Measurements from ENCODE around the gene C4orf17. TPM values are rescaled to one million over a fixed set of nuclear protein-coding genes. Genes with fewer than 3 reads are reported as not detected.

The C4orf17 gene
- polyA plus RNA-seq, 1 donor from 2014 or later: not detected

DNA sequence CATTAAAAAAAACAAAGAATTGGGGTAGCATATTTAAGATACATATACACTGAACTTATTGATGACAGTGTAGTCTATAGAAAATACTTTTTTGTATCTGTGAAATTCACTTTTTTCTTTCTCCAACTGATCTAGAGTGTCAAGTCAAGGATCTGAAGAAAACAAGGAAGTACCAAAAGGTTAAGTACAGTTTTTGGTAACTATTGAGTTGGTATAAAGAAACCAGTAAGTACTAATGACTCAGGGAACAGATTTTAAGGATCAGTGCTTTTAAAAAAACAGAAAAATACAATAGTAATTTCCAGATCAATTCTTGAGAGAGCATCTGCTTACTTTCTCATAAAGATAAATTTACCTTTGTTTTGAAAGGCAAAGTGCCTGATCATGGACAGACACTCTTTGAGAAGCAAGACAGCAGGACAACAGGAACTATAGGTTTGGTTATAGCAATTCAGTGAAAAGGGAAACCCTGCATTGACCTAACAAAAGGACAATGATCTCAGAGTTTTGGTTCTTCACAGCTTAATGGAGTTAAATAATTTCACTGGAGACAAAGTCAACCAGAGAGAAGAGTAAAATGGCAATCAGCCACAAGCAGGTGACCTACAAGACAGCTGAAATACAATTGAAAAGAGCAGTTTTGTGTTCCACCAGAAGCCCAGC lies 29.6 kb downstream of the C4orf17 start:
- H3K9ac ChIP-seq (ENCODE audit: low read length): no peak overlapping the region
- no peak for TF ChIP-seq EZH2 (IDR thresholded peaks at IDR 0.05; ENCODE audit: borderline replicate concordance, insufficient read depth, low read length, poor library complexity, severe bottlenecking)
- no peak for TF ChIP-seq SMC3 (conservative IDR thresholded peaks at IDR 0.05; ENCODE audit: poor library complexity)
- TF ChIP-seq, protein P1, sequence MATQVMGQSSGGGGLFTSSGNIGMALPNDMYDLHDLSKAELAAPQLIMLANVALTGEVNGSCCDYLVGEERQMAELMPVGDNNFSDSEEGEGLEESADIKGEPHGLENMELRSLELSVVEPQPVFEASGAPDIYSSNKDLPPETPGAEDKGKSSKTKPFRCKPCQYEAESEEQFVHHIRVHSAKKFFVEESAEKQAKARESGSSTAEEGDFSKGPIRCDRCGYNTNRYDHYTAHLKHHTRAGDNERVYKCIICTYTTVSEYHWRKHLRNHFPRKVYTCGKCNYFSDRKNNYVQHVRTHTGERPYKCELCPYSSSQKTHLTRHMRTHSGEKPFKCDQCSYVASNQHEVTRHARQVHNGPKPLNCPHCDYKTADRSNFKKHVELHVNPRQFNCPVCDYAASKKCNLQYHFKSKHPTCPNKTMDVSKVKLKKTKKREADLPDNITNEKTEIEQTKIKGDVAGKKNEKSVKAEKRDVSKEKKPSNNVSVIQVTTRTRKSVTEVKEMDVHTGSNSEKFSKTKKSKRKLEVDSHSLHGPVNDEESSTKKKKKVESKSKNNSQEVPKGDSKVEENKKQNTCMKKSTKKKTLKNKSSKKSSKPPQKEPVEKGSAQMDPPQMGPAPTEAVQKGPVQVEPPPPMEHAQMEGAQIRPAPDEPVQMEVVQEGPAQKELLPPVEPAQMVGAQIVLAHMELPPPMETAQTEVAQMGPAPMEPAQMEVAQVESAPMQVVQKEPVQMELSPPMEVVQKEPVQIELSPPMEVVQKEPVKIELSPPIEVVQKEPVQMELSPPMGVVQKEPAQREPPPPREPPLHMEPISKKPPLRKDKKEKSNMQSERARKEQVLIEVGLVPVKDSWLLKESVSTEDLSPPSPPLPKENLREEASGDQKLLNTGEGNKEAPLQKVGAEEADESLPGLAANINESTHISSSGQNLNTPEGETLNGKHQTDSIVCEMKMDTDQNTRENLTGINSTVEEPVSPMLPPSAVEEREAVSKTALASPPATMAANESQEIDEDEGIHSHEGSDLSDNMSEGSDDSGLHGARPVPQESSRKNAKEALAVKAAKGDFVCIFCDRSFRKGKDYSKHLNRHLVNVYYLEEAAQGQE (IDR thresholded peaks at IDR 0.05; ENCODE audit: borderline replicate concordance): no peak
- no peak for TF ChIP-seq MXI1 (conservative IDR thresholded peaks at IDR 0.05; ENCODE audit: poor library complexity, severe bottlenecking)
- TF ChIP-seq RAD21 (conservative IDR thresholded peaks at IDR 0.05): no peak
- TF ChIP-seq, protein P2, sequence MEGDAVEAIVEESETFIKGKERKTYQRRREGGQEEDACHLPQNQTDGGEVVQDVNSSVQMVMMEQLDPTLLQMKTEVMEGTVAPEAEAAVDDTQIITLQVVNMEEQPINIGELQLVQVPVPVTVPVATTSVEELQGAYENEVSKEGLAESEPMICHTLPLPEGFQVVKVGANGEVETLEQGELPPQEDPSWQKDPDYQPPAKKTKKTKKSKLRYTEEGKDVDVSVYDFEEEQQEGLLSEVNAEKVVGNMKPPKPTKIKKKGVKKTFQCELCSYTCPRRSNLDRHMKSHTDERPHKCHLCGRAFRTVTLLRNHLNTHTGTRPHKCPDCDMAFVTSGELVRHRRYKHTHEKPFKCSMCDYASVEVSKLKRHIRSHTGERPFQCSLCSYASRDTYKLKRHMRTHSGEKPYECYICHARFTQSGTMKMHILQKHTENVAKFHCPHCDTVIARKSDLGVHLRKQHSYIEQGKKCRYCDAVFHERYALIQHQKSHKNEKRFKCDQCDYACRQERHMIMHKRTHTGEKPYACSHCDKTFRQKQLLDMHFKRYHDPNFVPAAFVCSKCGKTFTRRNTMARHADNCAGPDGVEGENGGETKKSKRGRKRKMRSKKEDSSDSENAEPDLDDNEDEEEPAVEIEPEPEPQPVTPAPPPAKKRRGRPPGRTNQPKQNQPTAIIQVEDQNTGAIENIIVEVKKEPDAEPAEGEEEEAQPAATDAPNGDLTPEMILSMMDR (IDR thresholded peaks at IDR 0.05; ENCODE audit: poor library complexity, severe bottlenecking): no peak
- no peak for TF ChIP-seq EP300 (conservative IDR thresholded peaks at IDR 0.05; ENCODE audit: poor library complexity, severe bottlenecking)
- no peak for TF ChIP-seq TAF1 (IDR thresholded peaks at IDR 0.05; ENCODE audit: low read depth)
- no peak for TF ChIP-seq POLR2AphosphoS5 (IDR thresholded peaks at IDR 0.05)

GRCh38 chr4:99552872-99553271 lies 42.1 kb downstream of the C4orf17 start:
- H3K36me3 ChIP-seq (ENCODE audit: insufficient read depth, low read length): no peaks in the 10 kb centered on the region
- H3K79me2 ChIP-seq (replicated peaks; ENCODE audit: insufficient read depth, low read length): no peaks in the 10 kb centered on the region
- TF ChIP-seq TAF1 (IDR thresholded peaks at IDR 0.05; ENCODE audit: low read depth): no peak
- TF ChIP-seq MXI1 (conservative IDR thresholded peaks at IDR 0.05; ENCODE audit: poor library complexity, severe bottlenecking): no peak
- TF ChIP-seq SMC3 (conservative IDR thresholded peaks at IDR 0.05; ENCODE audit: poor library complexity): no peak
- TF ChIP-seq, protein P1 (IDR thresholded peaks at IDR 0.05; ENCODE audit: borderline replicate concordance): no peak
- TF ChIP-seq RAD21 (conservative IDR thresholded peaks at IDR 0.05): no peak
- no peak for TF ChIP-seq EZH2 (IDR thresholded peaks at IDR 0.05; ENCODE audit: borderline replicate concordance, insufficient read depth, low read length, poor library complexity, severe bottlenecking)
- no peak for TF ChIP-seq EP300 (conservative IDR thresholded peaks at IDR 0.05; ENCODE audit: poor library complexity, severe bottlenecking)
- no peak overlapping the region for H3K4me3 ChIP-seq (ENCODE audit: low read length)
- H3K4me2 ChIP-seq (ENCODE audit: low read length): no peak overlapping the region
- H4K20me1 ChIP-seq (ENCODE audit: insufficient read depth): no peaks in the 10 kb centered on the region
- H3K9me3 ChIP-seq (ENCODE audit: low read length): no peaks in the 10 kb centered on the region
- H3K9me2 ChIP-seq (ENCODE audit: insufficient read depth, low read length): no peaks in the 10 kb centered on the region
- no peak overlapping the region for H3K9ac ChIP-seq (ENCODE audit: low read length)
- H3K27me3 ChIP-seq (ENCODE audit: insufficient read depth, low read depth, low read length): no peaks in the 10 kb centered on the region
- no peak overlapping the region for H3K27ac ChIP-seq (ENCODE audit: low read length)
- no peaks in the 10 kb centered on the region for H3F3A ChIP-seq (ENCODE audit: insufficient read depth, low read length, poor library complexity, severe bottlenecking)
- H2AFZ ChIP-seq (ENCODE audit: low read depth, low read length): no peak overlapping the region

More for the DNA sequence above, 29.6 kb downstream of the C4orf17 start:
- Histone ChIP-seq H3K4me2 (ENCODE audit: low read length) (no peak overlapping the region), H3K9me3 (ENCODE audit: low read length) (no peaks in the 10 kb centered on the region), H3K27ac (ENCODE audit: low read length) (no peak overlapping the region), H3K9me2 (ENCODE audit: insufficient read depth, low read length) (no peaks in the 10 kb centered on the region), H3K36me3 (ENCODE audit: insufficient read depth, low read length) (no peaks in the 10 kb centered on the region), H3K27me3 (ENCODE audit: insufficient read depth, low read depth, low read length) (no peaks in the 10 kb centered on the region), H3K4me3 (ENCODE audit: low read length) (no peak overlapping the region), H2AFZ (ENCODE audit: low read depth, low read length) (no peak overlapping the region), H3F3A (ENCODE audit: insufficient read depth, low read length, poor library complexity, severe bottlenecking) (no peaks in the 10 kb centered on the region), H3K79me2 (replicated peaks; ENCODE audit: insufficient read depth, low read length) (no peaks in the 10 kb centered on the region), H4K20me1 (ENCODE audit: insufficient read depth) (no peaks in the 10 kb centered on the region)
